Right kidney (tissue), 9 donors: ENCODE data around the gene SMAD3.
"Not testable (repeated sequence)": the region's sequence is repeated elsewhere in the genome, so short reads cannot be mapped to it uniquely, and the experiment has no call there.

Experiments used
- DNase-seq: peaks from one replicate; pipeline ENCODE4 v3.0.0-alpha.2; 2016
- long read RNA-seq, 8 donors: transcript quantifications; one replicate each; lab custom pipeline, GENCODE V29; 2026

Gene SMAD3
- long read RNA-seq, donor 1, full-length matches to known transcripts = 3 of 9 reads
- long read RNA-seq, donor 1, partial matches to known transcripts = 6 of 9 reads
- long read RNA-seq, donor 1, other reads (novel, unspliced or antisense) = 0 of 9 reads
- long read RNA-seq, donor 2, full-length matches to known transcripts = 4 of 4 reads
- long read RNA-seq, donor 2, partial matches to known transcripts = 0 of 4 reads
- long read RNA-seq, donor 2, other reads (novel, unspliced or antisense) = 0 of 4 reads
- long read RNA-seq, donor 3, full-length matches to known transcripts = 7 of 13 reads
- long read RNA-seq, donor 3, partial matches to known transcripts = 6 of 13 reads
- long read RNA-seq, donor 3, other reads (novel, unspliced or antisense) = 0 of 13 reads
- long read RNA-seq, donor 4, full-length matches to known transcripts = 9 of 30 reads
- long read RNA-seq, donor 4, partial matches to known transcripts = 21 of 30 reads
- long read RNA-seq, donor 4, other reads (novel, unspliced or antisense) = 0 of 30 reads
- long read RNA-seq, donor 5, full-length matches to known transcripts = 11 of 11 reads
- long read RNA-seq, donor 5, partial matches to known transcripts = 0 of 11 reads
- long read RNA-seq, donor 5, other reads (novel, unspliced or antisense) = 0 of 11 reads
- long read RNA-seq, donor 6, full-length matches to known transcripts = 6 of 21 reads
- long read RNA-seq, donor 6, partial matches to known transcripts = 15 of 21 reads
- long read RNA-seq, donor 6, other reads (novel, unspliced or antisense) = 0 of 21 reads
- long read RNA-seq, donor 7 = 0 reads
- long read RNA-seq, donor 8, full-length matches to known transcripts = 8 of 8 reads
- long read RNA-seq, donor 8, partial matches to known transcripts = 0 of 8 reads
- long read RNA-seq, donor 8, other reads (novel, unspliced or antisense) = 0 of 8 reads

DNA sequence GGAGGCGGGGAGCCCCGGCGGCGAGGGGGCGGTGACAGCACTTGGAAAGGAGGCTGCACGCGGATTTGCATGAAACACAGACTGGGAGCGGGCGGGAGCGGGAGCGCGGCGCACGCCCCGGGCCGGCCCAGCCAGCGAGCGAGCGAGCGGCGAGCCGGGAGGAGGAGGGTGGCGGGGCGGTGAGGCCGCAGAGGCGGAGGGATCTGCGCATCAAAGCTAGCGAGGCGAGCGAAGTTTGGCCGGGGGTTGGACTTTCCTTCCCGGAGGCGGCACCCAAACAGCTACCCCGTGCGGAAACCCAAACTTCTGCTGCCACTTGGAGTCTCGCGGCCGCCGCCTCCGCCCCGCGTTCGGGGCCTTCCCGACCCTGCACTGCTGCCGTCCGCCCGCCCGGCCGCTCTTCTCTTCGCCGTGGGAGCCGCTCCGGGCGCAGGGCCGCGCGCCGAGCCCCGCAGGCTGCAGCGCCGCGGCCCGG is at the start of gene SMAD3:
Gene SMAD3 (plus strand): TSS at position 72 of the 475 bp plus-strand sequence. CDS start 553 bp downstream, outside the sequence.
- peak; percentile 92 for DNase-seq

DNA sequence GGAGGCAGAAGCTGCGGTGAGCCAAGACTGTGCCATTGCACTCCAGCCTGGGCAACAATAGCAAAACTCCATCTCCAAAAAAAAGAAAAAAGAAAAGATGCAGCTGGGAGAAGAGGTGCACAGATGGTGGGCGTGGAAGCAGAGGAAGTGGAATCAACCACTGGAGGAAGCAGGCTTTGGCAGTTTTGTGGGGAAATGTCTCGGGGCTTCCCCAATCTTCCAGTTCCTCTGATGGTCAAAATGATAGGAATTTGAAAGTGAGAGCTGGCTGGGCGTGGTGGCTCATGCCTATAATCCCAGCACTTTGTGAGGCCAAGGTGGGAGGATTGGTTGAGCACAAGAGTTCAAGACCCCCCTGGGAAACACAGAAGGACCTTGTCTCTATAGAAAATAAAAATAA is 48.1 kb upstream of the SMAD3 start:
- no peak for DNase-seq

DNA sequence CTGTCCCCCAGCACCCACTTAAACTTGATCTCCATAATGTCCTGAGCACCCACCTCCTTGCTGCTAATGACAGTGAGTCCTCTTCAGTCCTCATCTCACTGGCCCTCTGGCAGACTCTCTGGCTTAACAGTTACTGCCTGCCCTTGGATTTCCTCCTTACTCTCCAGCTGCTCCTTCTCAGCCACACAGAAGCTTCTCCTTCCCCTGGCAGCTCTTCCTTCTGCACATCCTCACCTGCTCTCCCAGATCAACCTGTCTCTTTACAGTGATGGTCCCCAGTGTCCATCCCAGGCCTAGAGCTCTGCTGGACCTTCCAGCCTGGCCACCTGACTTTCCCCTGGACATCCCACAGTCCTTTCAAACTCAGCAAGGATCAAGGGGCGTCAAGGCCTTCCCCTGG is 47.4 kb upstream of the SMAD3 start:
- no peak for DNase-seq

DNA sequence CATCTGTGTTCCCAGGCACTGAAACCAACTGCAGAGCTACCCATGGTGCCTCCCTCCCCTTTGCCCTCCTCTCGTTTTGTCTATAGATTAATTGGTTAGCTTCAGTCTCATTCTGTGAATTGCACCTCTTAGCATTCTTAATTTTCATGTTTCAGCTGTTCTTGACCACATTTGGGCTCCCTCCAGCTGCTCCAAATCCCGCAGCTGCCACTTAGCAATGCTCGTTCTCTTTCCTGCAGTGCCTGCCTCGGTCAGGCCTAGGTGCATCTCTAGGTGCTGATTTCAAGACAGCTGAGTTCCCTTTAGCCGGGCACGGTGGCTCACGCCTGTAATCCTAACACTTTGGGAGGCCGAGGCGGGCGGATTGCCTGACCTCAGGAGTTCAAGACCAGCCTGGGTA is 47.0 kb upstream of the SMAD3 start:
- no peak for DNase-seq

DNA sequence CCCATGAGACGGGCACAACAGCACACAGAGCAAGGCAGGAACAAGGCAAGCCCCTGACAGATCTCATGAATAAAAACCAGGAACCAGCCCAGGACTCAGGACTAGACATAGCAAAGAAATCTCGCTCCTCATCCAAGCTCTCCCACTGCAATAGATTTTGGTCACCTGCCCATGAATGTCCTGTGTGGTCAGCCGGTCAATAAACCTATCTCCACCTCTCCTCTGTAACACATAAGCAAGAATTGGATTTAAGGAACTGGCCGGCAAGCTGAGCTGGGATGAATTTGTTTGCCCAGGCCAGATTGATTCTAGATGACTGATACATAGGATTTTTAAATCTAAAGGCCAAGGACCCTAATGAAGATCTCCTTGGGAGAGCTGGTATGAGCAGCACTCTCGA is 46.3 kb upstream of the SMAD3 start:
- no peak for DNase-seq

DNA sequence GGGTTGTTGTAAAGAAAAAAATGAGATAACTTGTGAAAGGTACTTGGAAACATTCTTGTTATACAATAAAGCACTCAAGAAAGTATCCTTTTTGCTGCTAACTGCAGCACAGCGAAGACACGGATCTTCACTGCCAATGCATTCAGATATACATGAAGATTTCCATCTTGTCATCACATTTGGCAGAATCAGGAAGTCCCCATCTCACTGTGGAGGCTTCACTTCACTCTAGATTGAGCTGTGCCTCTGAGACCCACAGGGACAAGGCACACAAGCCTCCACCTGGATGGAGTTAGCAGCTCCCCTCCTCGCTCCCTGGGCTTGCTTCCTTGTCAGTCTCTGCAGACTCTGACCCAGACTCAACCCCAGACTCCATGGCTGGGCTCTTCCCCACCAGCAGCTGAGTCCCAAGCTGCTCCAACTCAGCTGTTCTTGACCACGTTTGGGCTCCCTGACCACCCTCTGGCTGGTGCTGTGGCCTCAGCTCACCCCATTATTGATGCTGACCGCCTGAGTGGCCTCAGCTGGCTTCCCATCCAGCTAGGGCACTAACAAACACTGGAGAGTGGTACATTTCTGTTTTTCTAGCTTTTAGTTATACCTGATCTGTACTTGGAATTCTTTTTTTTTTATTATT is 45.4 kb upstream of the SMAD3 start:
- DNase-seq = no peak

DNA sequence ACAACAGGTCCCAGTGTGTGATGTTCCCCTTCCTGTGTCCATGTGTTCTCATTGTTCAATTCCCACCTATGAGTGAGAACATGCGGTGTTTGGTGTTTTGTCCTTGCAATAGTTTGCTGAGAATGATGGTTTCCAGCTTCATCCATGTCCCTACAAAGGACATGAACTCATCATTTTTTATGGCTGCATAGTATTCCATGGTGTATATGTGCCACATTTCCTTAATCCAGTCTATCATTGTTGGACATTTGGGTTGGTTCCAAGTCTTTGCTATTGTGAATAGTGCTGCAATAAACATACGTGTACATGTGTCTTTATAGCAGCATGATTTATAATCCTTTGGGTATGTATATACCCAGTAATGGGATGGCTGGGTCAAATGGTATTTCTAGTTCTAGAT is 44.7 kb upstream of the SMAD3 start:
- not testable (repeated sequence) for DNase-seq

DNA sequence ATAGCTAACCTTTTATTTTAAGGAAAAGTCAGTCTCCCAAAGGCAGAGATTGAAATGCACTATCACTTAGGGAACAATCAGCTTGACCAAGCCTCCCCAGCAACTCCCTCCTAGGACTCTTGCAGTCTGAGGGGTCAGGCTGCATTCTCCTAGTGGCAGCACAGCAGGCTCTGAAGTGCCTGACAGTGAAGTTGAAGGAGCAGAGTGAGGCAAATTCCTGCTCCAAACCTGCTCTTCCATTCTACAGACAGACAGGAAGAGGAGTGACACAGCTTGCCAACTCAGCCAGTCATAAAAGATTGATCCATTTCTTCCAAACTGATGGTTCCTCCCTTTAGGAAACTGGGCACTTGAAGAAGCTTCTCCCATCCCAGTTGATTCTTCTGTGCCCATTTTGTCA is 43.9 kb upstream of the SMAD3 start:
- DNase-seq = no peak

DNA sequence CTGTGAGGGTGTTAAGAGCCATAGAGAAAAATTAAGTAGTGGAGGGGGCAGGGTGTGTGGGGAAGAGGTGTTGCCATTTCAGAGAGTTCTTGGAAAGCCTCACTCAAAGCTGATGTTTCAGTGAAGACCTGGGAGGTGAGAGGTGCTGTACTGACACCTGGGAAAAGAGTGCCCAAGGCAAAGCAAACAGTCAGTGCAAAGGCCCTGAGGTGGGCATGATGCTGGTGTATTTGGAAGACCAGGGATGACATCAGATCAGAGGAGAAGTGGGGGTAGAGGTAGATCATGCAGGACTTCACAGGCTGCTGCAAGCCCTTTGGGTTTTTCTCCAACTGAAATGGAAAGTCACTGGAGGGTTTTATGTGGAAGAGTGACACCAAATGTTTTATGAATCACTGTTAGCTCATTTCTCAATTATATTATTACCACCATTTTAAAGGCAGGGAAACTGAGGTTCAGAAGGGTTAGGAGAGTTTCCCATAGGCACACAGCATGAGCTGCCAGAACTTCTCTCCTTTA is 42.8 kb upstream of the SMAD3 start:
- no peak for DNase-seq

DNA sequence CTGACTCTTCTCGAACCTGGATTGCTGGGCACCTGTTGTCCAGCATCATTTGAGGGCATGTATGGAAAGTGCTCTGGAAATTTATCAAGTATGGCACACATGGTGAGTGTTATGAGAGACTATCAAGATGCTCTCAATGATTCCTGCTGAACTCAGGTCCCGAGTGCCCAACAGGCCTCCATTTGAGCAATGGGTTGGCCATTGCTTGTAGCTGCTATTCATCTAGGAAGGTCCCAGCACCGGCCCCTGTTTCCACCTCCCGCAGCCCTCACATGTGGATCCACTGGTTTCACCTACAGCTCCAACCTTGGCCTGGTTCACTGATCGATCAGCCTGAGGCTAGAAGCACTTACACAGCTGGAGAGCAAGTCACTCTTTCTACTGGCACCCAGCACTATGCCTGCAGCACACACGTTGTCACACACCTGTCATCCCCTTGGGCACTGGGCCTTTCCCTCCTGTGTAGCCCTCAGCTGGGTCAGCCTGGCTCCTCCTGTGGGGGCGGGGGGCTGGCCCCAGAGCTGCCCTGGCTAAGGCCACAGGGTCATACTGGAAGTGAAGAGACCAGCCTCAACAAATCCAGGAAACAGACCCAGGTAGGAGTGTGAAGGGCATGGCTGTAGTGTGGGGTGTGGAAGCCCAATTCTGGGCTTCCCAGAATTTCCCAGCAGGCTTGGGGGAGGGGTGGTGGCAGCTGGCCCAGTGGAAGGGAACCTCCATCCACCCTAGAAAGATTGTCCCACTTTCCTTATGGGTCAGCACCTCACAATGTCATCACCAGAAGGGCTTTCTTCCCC is 41.7 kb upstream of the SMAD3 start:
- no peak for DNase-seq

DNA sequence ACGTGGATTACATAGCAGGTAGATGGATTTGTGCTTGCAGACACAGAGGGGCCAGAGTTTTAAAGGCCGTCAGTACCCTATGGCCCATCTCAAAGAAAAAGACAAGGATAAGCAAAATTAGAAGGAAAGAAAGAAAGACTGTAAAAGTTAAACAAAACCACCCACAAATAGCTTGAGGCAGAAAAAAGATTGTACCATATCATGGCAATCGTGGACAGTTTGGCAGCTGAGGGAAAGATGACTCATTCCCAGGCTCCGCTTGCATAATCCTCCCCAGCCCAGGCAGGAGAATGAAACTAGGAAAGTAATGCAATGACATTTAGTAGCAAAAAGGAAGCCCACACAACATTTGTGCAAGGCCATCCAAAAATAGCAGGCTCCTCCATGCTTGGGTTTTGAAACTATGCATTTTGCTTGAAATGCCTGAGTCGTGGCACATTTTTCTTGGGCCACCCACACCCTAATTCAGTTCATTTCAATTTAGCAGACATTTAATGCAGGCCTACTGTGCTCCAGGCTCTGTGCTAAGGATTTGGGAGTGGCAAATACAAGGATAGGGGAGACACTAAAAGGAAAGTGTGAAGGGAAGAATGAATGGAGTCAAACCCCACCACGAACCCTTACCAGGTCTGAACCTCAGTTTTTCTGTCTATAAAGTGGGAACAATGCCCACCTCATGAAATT is 40.9 kb upstream of the SMAD3 start:
- no peak for DNase-seq

DNA sequence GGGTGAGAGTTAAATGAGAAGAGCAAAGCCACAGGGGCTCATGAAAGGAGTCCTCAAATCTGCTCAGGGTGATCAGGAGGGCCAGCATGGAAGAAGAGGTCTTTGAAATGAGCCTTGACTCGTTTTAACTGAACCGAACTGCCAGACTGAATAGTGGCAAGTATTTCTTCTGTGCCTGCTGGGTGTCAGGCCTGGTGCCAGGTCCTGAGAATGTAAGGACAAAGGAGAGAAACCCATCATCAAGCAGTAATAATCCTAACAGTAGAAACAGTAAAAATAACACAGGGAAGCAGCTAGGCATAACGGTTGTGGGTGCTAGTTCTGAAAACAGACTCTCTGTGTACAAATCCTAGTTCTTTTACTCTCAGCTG is 40.4 kb upstream of the SMAD3 start:
- DNase-seq = no peak

DNA sequence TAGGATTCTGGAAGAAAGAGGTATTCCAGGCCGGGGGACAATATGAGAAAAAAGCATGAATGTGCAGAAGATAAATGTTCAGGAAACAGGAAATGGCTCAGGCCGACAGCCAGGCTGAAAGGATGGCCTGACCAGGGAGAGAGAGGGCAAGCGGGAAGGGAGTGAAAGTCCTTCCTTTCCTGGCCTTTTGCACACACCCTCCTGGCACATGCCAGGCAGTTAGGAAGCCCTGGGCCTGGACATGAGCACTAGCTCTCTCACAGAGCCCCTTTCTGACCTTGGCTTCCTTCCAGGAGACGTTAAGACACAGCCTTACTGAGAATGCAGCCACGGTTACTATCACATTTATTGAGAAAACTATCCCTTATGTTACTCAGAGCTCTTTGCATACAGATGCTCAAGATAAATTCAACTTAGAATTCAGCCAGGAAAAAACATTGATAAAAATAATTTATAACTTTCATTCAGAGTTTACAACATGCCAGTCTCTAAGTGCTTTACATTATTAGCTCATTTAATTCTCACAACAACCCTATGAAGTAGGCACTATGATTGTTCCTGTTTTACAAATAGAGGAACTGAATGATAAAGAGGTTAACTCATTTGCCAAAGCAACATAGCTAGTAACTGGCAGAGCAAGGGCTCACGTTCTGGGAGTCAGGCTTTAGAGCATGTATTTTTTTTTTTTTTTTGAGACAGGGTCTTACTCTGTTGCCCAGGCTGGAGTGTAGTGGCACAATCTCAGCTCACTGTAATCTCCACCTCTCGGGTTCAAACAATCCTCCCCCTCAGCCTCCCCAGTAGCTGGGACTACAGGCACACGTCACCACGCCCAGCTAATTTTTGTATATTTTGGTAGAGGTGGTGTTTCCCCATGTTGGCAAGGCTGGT is 39.4 kb upstream of the SMAD3 start:
- DNase-seq = no peak

DNA sequence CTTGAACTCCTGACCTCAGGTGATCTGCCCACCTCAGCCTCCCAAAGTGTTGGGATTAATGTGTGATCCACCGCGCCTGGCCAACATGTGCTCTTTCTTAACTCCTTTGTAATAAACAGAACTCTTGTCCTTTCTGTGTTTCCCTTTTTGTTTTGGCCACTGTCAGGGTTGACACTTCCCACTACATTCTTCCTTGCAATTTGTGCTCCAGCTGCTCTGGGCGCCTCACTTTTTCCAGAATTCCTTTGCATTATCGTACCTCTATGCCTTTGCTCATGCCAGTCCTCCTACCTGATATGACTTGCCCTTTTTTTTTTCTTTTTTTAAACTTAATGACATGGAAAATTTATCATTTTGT is 38.8 kb upstream of the SMAD3 start:
- DNase-seq = no peak

DNA sequence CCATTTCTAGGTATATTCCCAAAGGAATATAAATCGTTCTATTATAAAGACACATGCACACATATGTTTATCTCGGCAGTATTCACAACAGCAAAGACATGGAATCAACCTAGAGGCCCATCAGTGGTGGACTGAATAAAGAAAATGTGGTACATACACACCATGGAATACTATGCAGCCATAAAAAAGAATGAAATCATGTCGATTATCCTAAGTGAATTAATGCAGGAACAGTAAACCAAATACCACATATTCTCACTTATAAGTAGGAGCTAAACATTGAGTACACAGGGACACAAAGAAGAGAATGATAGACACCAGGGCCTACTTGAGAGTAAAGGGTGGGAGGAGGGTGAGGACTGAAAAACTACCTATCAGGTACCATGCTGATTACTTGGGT is 37.0 kb upstream of the SMAD3 start:
- not testable (repeated sequence) for DNase-seq

DNA sequence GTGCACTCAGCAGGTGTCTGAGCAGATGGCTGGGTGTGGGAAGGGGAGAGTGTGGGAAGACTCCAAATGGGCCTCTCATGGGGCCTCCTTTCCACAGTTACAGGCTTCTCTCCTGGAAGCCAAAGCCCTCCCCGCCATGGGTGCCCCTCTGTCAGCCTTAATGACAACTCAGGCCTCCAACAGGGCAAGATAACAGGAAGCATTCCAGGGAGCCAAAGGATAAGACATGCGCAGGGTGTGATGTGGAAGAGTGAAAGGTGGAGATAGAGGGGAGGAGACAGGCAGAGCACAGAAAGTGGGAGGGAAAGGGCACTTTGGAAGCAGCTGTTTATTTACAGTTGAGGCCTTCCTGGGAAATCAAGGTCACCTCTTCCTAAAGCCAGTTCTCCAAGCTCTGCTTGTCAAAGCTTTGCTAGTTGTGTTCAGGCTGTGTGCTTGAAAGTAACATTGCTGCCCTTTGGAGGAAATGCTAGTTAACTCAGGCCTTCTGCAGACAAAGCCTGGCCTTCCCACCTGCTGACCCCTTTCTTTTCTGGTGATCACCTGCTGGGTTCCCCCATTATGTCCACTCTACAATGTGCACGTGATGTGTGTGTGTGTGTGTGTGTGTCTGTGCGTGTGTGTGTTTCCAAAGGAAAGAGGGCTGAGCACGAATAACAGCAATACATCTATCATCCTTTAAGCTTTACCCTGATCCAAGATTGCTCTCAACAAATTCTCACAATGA is 35.2 kb upstream of the SMAD3 start:
- DNase-seq = no peak

DNA sequence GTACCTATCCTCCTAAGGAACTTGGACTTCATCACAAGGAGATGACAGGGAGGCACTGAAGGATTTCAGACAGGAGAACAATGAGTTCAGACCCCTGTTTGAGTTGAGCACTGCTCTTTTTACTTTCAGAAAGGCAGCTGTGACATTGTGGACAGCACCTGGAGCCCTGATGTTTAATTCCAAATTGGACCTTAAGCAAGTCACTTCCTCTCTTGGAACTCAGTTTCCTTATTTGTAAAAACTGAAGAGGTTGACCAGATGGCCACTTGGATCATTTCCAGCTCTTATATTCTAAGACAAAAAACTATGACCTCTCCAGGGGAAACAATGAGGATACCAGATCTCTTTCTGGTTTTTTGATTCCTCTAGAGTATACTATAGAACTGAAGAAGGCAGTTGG is 34.1 kb upstream of the SMAD3 start:
- no peak for DNase-seq

DNA sequence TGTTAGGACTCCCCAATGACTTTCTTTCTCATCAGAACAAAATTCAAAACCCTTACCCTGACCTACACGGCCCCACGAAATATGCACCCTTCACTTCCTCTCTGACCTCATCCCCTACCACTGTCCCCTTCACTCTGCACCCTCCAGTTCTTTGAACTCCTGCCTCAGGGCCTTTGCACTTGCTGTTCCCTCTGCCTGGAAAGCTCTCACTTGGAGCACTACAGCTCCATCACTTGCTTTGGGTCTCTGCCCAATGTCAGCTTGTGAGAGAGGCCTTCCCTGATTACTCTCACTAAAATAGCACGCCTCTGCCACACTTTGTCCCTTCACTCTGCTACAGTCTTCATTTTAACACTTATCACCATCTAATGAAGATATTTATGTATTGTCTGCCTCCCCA is 32.8 kb upstream of the SMAD3 start:
- DNase-seq = no peak

DNA sequence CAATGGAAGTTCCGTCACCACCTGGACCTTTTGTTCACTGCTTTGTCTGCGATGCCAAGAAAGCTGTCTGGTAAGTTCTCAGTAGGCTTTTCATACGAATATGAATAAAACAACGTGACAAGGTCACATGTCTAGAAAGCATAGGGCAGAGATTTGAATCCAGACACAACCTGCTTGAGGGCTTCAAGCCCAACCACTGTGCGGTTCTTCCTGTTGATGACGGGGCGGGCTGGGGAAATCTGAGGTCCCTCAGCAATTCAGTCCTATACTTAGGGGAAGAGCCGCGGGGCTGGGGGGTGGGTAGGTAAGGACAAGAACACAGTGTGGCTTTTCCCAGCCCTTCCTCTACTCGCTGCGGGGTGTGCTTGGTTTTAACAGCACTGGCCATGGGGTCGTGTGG is 32.4 kb upstream of the SMAD3 start:
- no peak for DNase-seq
